ENCODE data around the gene FBXO36. TPM values are rescaled to one million over a fixed set of nuclear protein-coding genes. Genes with fewer than 3 reads are reported as not detected.

The FBXO36 gene
- total and polyA plus RNA-seq, 2 of the 8 experiments (the other 6 are each of a cell fraction or from before 2014, with no cell fraction given) = 3.4 TPM

- TF ChIP-seq CHD7 (IDR thresholded peaks at IDR 0.05; ENCODE audit: insufficient replicate concordance, low read length) = no peak
- TF ChIP-seq HDAC2 (IDR thresholded peaks at IDR 0.05; ENCODE audit: borderline replicate concordance in 1 of 2, low read depth in 2 of 2, low read length in 2 of 2) = no peak
- no peak for TF ChIP-seq SAP30 (IDR thresholded peaks at IDR 0.05; ENCODE audit: insufficient read depth, insufficient replicate concordance, low read length)
- TF ChIP-seq EGR1 (IDR thresholded peaks at IDR 0.05; ENCODE audit: borderline replicate concordance, low read depth, low read length) = no peak
- no peak for TF ChIP-seq RFX5 (IDR thresholded peaks at IDR 0.05; ENCODE audit: borderline replicate concordance, low read depth, low read length)
- no peak for TF ChIP-seq ATF2 (IDR thresholded peaks at IDR 0.05; ENCODE audit: low read length)
- TF ChIP-seq SP1 (IDR thresholded peaks at IDR 0.05; ENCODE audit: low read depth, low read length) = no peak
- TF ChIP-seq CHD1 (IDR thresholded peaks at IDR 0.05; ENCODE audit: low read depth, low read length) = no peak
- TF ChIP-seq EP300 (IDR thresholded peaks at IDR 0.05; ENCODE audit: borderline replicate concordance in 1 of 2, low read depth in 2 of 2, low read length in 2 of 2) = no peak
Observed at GRCh38 chr2:230043025-230043424, 120.7 kb downstream of the FBXO36 start (continued).
